C4-2B (cell line): ENCODE data around the gene SC5D.

Source experiments
- H3K27ac ChIP-seq: fragments of 450-650 bp; 2 replicates; pipeline ENCODE4 v1.5.1; 2017
- ZFX ChIP-seq: fragments of 450-650 bp; IDR thresholded peaks from 2 replicates; pipeline ENCODE4 v1.6.1; 2017
- TF ChIP-seq, protein P1 (sequence below): fragments of 450-650 bp; conservative IDR thresholded peaks from 2 replicates; pipeline ENCODE4 v1.5.1; 2017; ENCODE audit warnings: mild to moderate bottlenecking

SC5D gene

DNA sequence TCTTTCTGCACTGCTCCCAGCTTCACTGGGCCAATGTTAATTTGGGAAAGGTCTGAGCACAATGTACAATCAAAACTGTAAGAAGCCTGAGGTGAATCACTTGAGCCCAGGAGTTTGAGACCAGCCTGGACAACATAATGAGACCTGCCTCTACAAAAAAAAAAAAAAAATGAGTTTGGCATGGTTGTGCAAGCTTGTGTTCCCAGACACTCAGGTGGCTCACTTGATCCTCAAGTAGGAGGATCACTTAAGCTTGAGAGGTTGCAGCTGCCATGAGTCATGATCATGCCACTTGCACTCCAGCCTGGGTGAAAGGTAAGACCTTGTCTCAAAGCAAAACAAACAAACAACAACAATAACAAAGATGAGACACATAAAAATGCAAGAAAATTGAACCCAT is 38.6 kb upstream of the SC5D start:
- TF ChIP-seq, protein P1, sequence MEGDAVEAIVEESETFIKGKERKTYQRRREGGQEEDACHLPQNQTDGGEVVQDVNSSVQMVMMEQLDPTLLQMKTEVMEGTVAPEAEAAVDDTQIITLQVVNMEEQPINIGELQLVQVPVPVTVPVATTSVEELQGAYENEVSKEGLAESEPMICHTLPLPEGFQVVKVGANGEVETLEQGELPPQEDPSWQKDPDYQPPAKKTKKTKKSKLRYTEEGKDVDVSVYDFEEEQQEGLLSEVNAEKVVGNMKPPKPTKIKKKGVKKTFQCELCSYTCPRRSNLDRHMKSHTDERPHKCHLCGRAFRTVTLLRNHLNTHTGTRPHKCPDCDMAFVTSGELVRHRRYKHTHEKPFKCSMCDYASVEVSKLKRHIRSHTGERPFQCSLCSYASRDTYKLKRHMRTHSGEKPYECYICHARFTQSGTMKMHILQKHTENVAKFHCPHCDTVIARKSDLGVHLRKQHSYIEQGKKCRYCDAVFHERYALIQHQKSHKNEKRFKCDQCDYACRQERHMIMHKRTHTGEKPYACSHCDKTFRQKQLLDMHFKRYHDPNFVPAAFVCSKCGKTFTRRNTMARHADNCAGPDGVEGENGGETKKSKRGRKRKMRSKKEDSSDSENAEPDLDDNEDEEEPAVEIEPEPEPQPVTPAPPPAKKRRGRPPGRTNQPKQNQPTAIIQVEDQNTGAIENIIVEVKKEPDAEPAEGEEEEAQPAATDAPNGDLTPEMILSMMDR = no peak
- TF ChIP-seq ZFX = no peak
- H3K27ac ChIP-seq = no peak overlapping the region; the same call in 1 of the 2 replicates

- no peak overlapping the region for H3K27ac ChIP-seq
- TF ChIP-seq ZFX = no peak
- TF ChIP-seq, protein P1 = no peak
These were observed 37.8 kb upstream of the SC5D start for GRCh38 chr11:121254756-121255155.

DNA sequence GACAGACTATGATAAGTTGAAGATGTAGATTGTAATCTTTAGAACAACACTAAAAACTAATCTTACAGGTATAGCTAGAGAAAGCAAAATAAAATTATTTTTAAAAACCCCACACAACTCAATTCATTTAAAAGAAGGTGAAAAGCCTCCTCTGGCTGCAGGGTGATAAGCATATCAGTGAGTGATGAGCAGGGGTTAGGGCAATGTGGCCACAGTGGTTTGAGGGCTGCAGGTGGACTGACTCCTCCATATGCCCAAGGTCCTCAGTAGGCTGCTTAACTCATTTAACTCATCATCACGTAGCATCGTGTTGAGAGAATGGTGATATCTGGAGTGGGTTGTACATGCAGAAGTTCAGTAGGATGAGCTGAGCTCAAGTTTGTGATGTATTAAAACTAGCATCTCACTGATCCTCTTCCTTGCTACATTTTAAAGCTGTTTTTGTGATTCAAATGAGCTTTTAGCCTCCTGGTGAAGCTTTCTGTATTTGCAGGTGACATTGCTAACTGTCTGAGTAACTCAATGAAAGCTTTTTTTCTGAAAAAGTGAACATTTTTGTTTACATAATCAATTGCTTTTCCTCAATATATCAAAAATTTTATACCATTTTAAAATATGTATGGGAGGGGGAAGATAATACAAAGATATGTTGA is 37.0 kb upstream of the SC5D start:
- no peak overlapping the region for H3K27ac ChIP-seq
- TF ChIP-seq, protein P1 = no peak
- TF ChIP-seq ZFX = no peak

GRCh38 chr11:121257289-121257688 is 35.3 kb upstream of the SC5D start:
- H3K27ac ChIP-seq = no peak overlapping the region

DNA sequence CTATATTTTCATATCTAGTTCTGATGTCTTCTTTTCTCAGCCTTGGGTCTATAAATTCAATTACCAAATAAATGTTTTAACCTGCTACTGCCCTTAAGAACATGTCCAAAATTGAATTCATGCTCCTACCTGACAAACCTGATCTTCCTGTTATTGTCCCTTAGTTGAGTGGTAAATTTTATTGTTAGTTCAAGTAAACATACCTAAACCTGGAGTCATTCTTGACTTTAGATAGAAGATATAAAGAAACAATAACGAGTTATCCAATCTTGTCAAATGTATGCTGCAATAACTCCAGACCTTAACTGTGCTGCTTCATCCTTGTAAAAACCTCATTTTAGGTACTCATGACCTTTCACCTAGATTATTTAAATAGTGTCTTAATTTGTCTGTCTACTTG is 34.6 kb upstream of the SC5D start:
- H3K27ac ChIP-seq = no peak overlapping the region
- no peak for TF ChIP-seq ZFX
- TF ChIP-seq, protein P1 = no peak

More at GRCh38 chr11:121257289-121257688, 35.3 kb upstream of the SC5D start:
- TF ChIP-seq, protein P1 = no peak
- no peak for TF ChIP-seq ZFX

GRCh38 chr11:121265586-121265985 is 27.0 kb upstream of the SC5D start:
- no peak overlapping the region for H3K27ac ChIP-seq

GRCh38 chr11:121268581-121268980 is 24.0 kb upstream of the SC5D start:
- TF ChIP-seq ZFX = no peak
- TF ChIP-seq, protein P1 = no peak
- no peak overlapping the region; the same call in 1 of the 2 replicates for H3K27ac ChIP-seq

More at GRCh38 chr11:121265586-121265985, 27.0 kb upstream of the SC5D start:
- TF ChIP-seq, protein P1 = no peak
- TF ChIP-seq ZFX = no peak
